BJ (cell line): ENCODE measurements around the gene EXO5. TPM values are rescaled to one million over a fixed set of nuclear protein-coding genes. Genes with fewer than 3 reads are reported as not detected.
"Not testable (repeated sequence)": the region's sequence is repeated elsewhere in the genome, so short reads cannot be mapped to it uniquely, and the experiment has no call there.

Experiments
- CTCF ChIA-PET: fragments of 350-600 bp; formaldehyde crosslinking; extraction: SDS; loops from one replicate; lab custom pipeline; 2021; ENCODE audit warnings: antibody characterized with exemption, inconsistent platforms; lab: Yijun Ruan, JAX
- POLR2A ChIA-PET: fragments of 300-600 bp; sonication (Branson Sonifier 250); formaldehyde crosslinking; extraction: SDS; loops from one replicate; lab custom pipeline; 2021; ENCODE audit warnings: antibody characterized with exemption; lab: Charles Lee
- DNase-seq: peaks from one replicate; pipeline ENCODE4 v3.0.0-alpha.2; 2011; ENCODE audit warnings: low read depth
- H3K27me3 ChIP-seq: 2 replicates; pipeline ENCODE4 v1.6.0; 2011; ENCODE audit warnings: low read length; ENCODE audit not compliant: control insufficient read depth, insufficient read depth
- H3K36me3 ChIP-seq: 2 replicates; pipeline ENCODE4 v1.5.1; 2011; ENCODE audit warnings: low read length; ENCODE audit not compliant: control insufficient read depth, insufficient read depth
- H3K4me3 ChIP-seq: 2 replicates; pipeline ENCODE4 v1.5.1; 2011; ENCODE audit warnings: low read depth, mild to moderate bottlenecking, control low read depth, low read length
- CTCF ChIP-seq: IDR thresholded peaks from 2 replicates; pipeline ENCODE4 v1.5.1; 2011; ENCODE audit warnings: low read depth, mild to moderate bottlenecking, control low read depth, inconsistent platforms, low read length, moderate library complexity; ENCODE audit not compliant: insufficient read depth
- polyA plus RNA-seq: library from polyadenylated mRNA; depleted of rRNA; stranded (reverse); fragments of >200 nt; gene quantifications from 2 replicates; pipeline ENCODE4 v1.2.3, GENCODE V29; 2011

Gene EXO5
- polyA plus RNA-seq, 1 experiment = 6.4 TPM

DNA sequence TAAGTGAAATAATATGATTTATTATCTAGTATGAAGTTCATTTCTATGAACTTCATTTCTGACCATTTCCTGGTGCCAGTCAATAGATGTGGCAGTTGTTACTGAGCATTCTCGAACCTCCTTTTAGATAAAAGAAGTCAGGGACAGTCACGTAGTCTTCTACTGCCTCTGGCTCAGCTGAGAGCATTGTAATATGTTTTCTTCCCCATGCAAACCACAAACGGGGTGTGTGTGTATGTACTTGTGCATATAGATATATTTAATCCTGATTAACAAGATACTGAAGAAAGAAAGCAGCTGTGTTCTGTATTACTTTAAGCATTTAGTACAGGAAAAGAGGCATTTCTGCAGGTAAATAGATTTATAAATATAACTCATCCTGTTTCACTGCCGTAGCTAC lies 44.5 kb downstream of the EXO5 start:
- Histone ChIP-seq H3K4me3 (no peak overlapping the region), H3K36me3 (no peaks in the 10 kb centered on the region), H3K27me3 (no peaks in the 10 kb centered on the region)
- DNase-seq = no peak
- ChIA-PET CTCF (no interaction called here), POLR2A (no interaction called here)
- no peak for TF ChIP-seq CTCF

DNA sequence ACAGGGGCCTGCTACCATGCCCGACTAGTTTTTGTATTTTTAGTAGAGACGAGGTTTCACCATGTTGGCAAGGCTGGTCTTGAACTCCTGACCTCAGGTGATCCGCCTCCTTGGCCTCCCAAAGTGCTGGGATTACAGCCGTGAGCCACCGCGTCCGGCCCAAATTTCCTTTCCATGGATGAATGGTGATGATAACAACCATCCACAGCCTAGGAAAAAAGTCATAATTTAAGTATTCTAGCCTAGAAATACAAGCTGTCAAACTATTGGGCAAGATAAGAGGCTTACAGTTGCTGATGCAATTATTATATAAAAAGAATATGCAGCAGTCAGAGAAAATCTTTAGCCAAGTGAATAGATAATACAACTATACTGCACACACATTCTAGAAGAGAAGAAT lies 46.2 kb downstream of the EXO5 start:
- H3K4me3 ChIP-seq, POLR2A ChIA-PET, H3K27me3 ChIP-seq, DNase-seq, H3K36me3 ChIP-seq, CTCF ChIA-PET: not testable (repeated sequence)

- CTCF ChIA-PET = no interaction called here
- no peak for TF ChIP-seq CTCF
- Histone ChIP-seq H3K36me3 (no peaks in the 10 kb centered on the region), H3K27me3 (no peaks in the 10 kb centered on the region), H3K4me3 (no peak overlapping the region)
- DNase-seq = no peak
- POLR2A ChIA-PET = no interaction called here
These were observed 47.6 kb downstream of the EXO5 start for GRCh38 chr1:40556121-40556520.

DNA sequence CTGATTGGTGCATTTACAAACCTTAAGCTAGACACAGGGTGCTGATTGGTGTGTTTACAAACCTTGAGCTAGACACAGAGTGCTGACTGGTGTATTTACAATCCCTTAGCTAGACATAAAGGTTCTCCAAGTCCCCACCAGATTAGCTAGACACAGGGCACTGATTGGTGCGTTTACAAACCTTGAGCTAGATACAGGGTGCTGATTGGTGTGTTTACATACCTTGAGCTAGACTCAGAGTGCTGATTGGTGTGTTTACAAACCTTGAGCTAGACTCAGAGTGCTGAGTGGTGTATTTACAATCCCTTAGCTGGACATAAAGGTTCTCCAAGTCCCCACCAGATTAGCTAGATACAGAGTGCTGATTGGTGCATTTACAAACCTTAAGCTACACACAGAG lies 49.7 kb downstream of the EXO5 start:
- H3K27me3 ChIP-seq, POLR2A ChIA-PET, H3K36me3 ChIP-seq, DNase-seq, H3K4me3 ChIP-seq, CTCF ChIA-PET: not testable (repeated sequence)

DNA sequence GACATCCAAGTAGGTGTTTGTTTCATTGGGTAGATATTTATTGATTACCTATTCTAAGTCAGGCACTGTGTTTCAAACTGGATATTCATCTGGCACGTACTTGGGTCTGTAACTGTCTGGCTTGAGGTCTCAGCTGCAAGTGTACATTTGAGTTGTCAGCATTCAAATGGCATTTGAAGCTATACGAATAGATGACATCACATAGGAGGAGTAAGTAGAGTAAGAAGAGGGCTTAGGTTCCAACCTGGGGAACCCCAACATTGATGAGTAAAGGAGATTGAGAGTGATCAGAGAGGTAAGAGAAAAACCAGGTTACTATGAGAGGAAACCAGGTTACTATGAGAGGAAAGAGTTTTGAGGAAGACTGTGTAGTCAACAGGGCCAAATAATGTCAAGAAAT lies 53.6 kb downstream of the EXO5 start:
- no peak for TF ChIP-seq CTCF
- no peaks in the 10 kb centered on the region for H3K27me3 ChIP-seq
- no peak for DNase-seq
- H3K36me3 ChIP-seq = no peaks in the 10 kb centered on the region
- no peak overlapping the region for H3K4me3 ChIP-seq
- ChIA-PET CTCF (no interaction called here), POLR2A (no interaction called here)

DNA sequence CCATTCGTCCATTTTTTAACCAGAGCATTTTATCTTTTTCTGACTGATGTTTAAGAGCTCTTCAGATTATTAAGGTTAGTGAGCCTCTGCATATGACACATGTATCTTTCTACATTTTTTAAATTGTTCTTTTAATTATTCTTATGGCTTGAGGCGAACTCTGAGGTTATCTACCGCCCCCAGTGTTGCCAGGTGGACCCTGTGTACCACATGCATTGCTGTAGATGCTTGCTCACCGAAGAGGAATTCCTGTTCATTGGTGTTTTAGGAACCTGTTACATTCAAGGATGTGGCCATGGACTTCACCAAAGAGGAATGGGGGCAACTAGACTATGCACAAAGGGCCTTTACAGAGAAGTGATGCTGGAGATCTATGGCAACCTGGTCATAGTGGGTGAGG lies 54.7 kb downstream of the EXO5 start:
- Histone ChIP-seq H3K4me3 (no peak overlapping the region), H3K36me3 (no peaks in the 10 kb centered on the region), H3K27me3 (no peaks in the 10 kb centered on the region)
- POLR2A ChIA-PET = no interaction called here
- CTCF ChIA-PET = no interaction called here
- TF ChIP-seq CTCF = no peak
- no peak for DNase-seq
